Measurements from ENCODE around the gene BAK1. TPM values are rescaled to one million over a fixed set of nuclear protein-coding genes. Genes with fewer than 3 reads are reported as not detected.
"Not testable (repeated sequence)": the region's sequence is repeated elsewhere in the genome, so short reads cannot be mapped to it uniquely, and the experiment has no call there.

The BAK1 gene
- total RNA-seq, 4 donors from 2014 or later: 14.3 to 26.2 (median 20.0) TPM

GRCh38 chr6:33549196-33549595 is 30.9 kb downstream of the BAK1 start:
- Histone ChIP-seq H3K9me3 (no peaks in the 10 kb centered on the region), H3K36me3 (no peaks in the 10 kb centered on the region), H3K4me3 (no peak overlapping the region), H3K27me3 (no peaks in the 10 kb centered on the region), H3K27ac (no peak overlapping the region), H3K4me1 (peaks cover 0 to 5% (median 3%) of the 10 kb centered on the region in 3 donors)
- intact Hi-C loops (cut with DNase I): no loop called here
- TF ChIP-seq CTCF (IDR thresholded peaks at IDR 0.05): no peak
- no peak for TF ChIP-seq POLR2A (IDR thresholded peaks at IDR 0.05)
- 48 to 57% methylated on average over 7 of the region's 8 CpGs for whole genome bisulfite sequencing, 2 donors
- no peak for DNase-seq

- H3K4me1 ChIP-seq: peaks cover 0 to under 1% (median 0%) of the 10 kb centered on the region in 3 donors
- H3K27ac ChIP-seq: no peak overlapping the region
- intact Hi-C loops (cut with DNase I): no loop called here
- no peak for TF ChIP-seq CTCF (IDR thresholded peaks at IDR 0.05)
- no peak for TF ChIP-seq POLR2A (IDR thresholded peaks at IDR 0.05)
- H3K4me3 ChIP-seq: no peak overlapping the region
- H3K36me3 ChIP-seq: no peaks in the 10 kb centered on the region
- no peaks in the 10 kb centered on the region for H3K27me3 ChIP-seq
- no peaks in the 10 kb centered on the region for H3K9me3 ChIP-seq
- DNase-seq: no peak
- 49 to 70% methylated on average over 2 of the region's 2 CpGs for WGBS, 2 donors
Measured at GRCh38 chr6:33547499-33547898, 32.6 kb downstream of the BAK1 start.

GRCh38 chr6:33546766-33547165 is 33.3 kb downstream of the BAK1 start:
- 81% methylated on average over 5 of the region's 5 CpGs for WGBS, 2 donors
- TF ChIP-seq CTCF (IDR thresholded peaks at IDR 0.05) (no peak), POLR2A (IDR thresholded peaks at IDR 0.05) (no peak)
- H3K27me3 ChIP-seq: no peaks in the 10 kb centered on the region
- no peaks in the 10 kb centered on the region for H3K4me1 ChIP-seq
- H3K4me3 ChIP-seq: no peak overlapping the region
- H3K36me3 ChIP-seq: no peaks in the 10 kb centered on the region
- H3K27ac ChIP-seq: no peak overlapping the region
- no peaks in the 10 kb centered on the region for H3K9me3 ChIP-seq
- DNase-seq: no peak
- intact Hi-C loops (cut with DNase I): no loop called here

GRCh38 chr6:33545292-33545691 is 34.8 kb downstream of the BAK1 start:
- H3K27me3 ChIP-seq; DNase-seq; H3K4me1 ChIP-seq; H3K4me3 ChIP-seq; H3K9me3 ChIP-seq; H3K27ac ChIP-seq; H3K36me3 ChIP-seq; intact Hi-C loops (cut with DNase I): not testable (repeated sequence)
- WGBS, 2 donors: 81 to 91% methylated on average over 11 of the region's 11 CpGs

- peaks cover 0 to 4% (median 0%) of the 10 kb centered on the region in 3 donors for H3K4me1 ChIP-seq
- H3K27me3 ChIP-seq: no peaks in the 10 kb centered on the region
- no peak for DNase-seq
- TF ChIP-seq POLR2A (IDR thresholded peaks at IDR 0.05) (no peak), CTCF (IDR thresholded peaks at IDR 0.05) (no peak)
- no peak overlapping the region for H3K27ac ChIP-seq
- intact Hi-C loops (cut with DNase I): no loop called here
- H3K36me3 ChIP-seq: no peaks in the 10 kb centered on the region
- 70 to 89% methylated on average over 4 of the region's 4 CpGs for WGBS, 2 donors
- H3K4me3 ChIP-seq: no peak overlapping the region
- H3K9me3 ChIP-seq: no peaks in the 10 kb centered on the region
Measured at GRCh38 chr6:33543116-33543515, 37.0 kb downstream of the BAK1 start.

- DNase-seq: no peak
- Histone ChIP-seq H3K9me3 (no peaks in the 10 kb centered on the region), H3K36me3 (no peaks in the 10 kb centered on the region), H3K27ac (no peak overlapping the region), H3K4me3 (no peak overlapping the region), H3K27me3 (no peaks in the 10 kb centered on the region), H3K4me1 (peaks cover 0 to 4% (median 0%) of the 10 kb centered on the region in 3 donors)
- intact Hi-C loops (cut with DNase I): no loop called here
- WGBS, 2 donors: 100% methylated on average over 1 of the region's 1 CpG
- no peak for TF ChIP-seq CTCF (IDR thresholded peaks at IDR 0.05)
- no peak for TF ChIP-seq POLR2A (IDR thresholded peaks at IDR 0.05)
Measured at GRCh38 chr6:33540768-33541167, 39.3 kb downstream of the BAK1 start.

Measured in esophagus squamous epithelium (tissue), 5 donors.